Memory B cell (primary cell): ENCODE measurements around the gene ELOVL5.
"Not testable (repeated sequence)": the region's sequence is repeated elsewhere in the genome, so short reads cannot be mapped to it uniquely, and the experiment has no call there.

Source experiments
- ATAC-seq: fragments of 150-1000 bp; cut with Tn5 transposase; 2 replicates; pipeline ENCODE4 v1.10.0; 2021; ENCODE audit warnings: low read depth, mild to moderate bottlenecking, moderate library complexity
- DNase-seq, 2 donors: peaks; one replicate each; pipeline ENCODE4 v3.0.0; 2022; ENCODE audit warnings: low spot score in 2 of 2
- H3K27ac Mint-ChIP-seq: one replicate; pipeline ENCODE4 v1.8.0; 2022; ENCODE audit warnings: mild to moderate bottlenecking, moderate library complexity, mixed read lengths
- H3K27me3 Mint-ChIP-seq: one replicate; pipeline ENCODE4 v1.8.0; 2022; ENCODE audit warnings: mixed read lengths
- H3K36me3 Mint-ChIP-seq: one replicate; pipeline ENCODE4 v1.8.0; 2022; ENCODE audit warnings: mild to moderate bottlenecking, mixed read lengths
- H3K4me1 Mint-ChIP-seq: one replicate; pipeline ENCODE4 v1.8.0; 2022; ENCODE audit warnings: mixed read lengths
- H3K4me3 Mint-ChIP-seq: one replicate; pipeline ENCODE4 v1.8.0; 2022; ENCODE audit warnings: mild to moderate bottlenecking, moderate library complexity, mixed read lengths
- H3K9me3 Mint-ChIP-seq: one replicate; pipeline ENCODE4 v1.8.0; 2022; ENCODE audit warnings: mixed read lengths

The ELOVL5 gene

DNA sequence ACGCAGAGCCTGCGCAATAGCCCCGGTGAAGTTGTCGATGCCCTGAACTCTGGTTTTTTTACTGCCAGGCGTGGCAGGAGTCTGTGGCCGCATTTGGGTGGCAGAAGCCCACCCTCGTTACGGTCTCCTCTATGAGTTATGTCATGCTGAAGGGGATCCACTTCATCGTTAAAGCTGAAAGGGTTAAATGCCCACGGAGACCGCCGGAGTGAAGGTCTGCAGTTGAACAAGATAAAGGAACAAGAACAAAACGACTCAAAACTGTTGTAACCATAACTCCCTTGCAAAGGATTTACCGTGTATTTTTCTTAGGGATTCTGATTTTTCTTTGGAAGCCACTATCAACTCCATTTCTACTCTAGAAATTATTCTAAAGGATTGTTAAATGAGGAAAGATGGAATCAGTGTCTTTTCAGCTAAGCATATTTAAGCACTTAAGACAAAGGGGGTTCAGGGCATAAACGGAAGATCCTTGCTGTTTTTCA is 501 bp upstream of the ELOVL5 start:
- Mint-ChIP-seq H3K27ac (peak overlapping the region; percentile 96), H3K4me3 (peak overlapping the region; percentile 95), H3K4me1 (peaks cover 36% of the 10 kb centered on the region), H3K36me3 (peaks cover 11% of the 10 kb centered on the region), H3K9me3 (no peaks in the 10 kb centered on the region), H3K27me3 (no peaks in the 10 kb centered on the region)
- DNase-seq (no peak), ATAC-seq (no peak)

DNA sequence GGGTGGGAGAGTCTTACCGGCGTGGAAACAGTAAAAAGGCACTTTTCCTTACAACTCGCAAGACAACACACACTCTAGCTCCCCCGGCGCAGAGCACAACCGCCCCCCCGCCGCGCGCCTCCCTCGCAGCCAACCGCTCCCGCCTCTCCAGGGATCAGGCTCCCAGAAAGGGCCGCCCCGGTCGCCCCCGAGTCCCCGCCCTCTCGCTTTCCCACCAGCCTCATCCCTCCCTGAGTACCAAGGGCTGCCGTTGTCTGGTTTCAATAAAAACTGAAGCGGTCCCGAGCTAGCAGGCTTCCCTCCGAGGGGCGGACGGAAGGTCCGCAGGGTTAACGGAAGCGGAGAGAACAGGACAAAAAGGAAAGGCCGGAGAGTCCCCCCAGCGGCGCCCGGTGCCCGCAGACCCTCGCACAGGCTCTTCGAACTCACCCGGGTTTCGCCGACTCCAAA is 804 bp downstream of the ELOVL5 start:
- Mint-ChIP-seq H3K27me3 (no peaks in the 10 kb centered on the region), H3K4me3 (peak overlapping the region; percentile 95), H3K9me3 (no peaks in the 10 kb centered on the region), H3K4me1 (peaks cover 47% of the 10 kb centered on the region), H3K27ac (peak overlapping the region; percentile 96), H3K36me3 (peaks cover 11% of the 10 kb centered on the region)
- ATAC-seq, result peak; percentile 1
- DNase-seq, result no peak

DNA sequence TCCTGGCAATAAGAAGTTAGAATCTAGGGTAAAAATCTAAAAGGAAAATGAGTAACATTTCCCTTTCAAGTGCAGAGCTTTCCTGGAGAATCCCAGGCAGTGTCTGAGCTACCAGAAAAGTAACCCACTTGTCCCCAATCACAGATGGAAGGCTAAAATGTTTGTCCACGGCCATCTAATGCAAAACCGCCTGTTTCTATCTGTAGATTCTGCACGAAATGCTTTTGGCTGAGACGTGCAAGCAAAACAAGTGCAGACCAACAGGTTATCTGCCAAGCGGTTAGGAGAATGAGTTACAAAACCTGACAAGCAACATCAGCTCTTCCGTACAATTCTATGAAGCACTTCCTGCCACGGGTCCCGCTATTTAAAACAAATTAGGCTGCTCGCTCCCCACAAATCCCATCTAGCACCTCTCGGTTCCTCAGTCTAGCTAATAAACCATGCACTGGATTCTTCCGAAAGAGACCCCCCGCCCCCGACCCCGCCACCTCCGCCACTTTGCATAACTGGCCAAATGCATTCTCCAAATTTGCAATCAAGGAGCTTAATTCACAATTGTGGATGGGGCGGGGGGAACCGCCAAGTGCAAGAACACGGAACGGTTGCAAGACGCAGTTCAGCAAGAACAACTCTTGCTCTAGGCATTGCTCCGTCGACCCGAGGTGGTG is 1.4 kb downstream of the ELOVL5 start:
- Mint-ChIP-seq H3K4me1 (peaks cover 51% of the 10 kb centered on the region), H3K36me3 (peaks cover 11% of the 10 kb centered on the region), H3K9me3 (no peaks in the 10 kb centered on the region), H3K27me3 (no peaks in the 10 kb centered on the region), H3K4me3 (peak overlapping the region; percentile 95), H3K27ac (peak overlapping the region; percentile 96)
- peak; percentile 1 for ATAC-seq
- DNase-seq, result no peak

GRCh38 chr6:53346049-53346448 is 2.7 kb downstream of the ELOVL5 start:
- not testable (repeated sequence) for ATAC-seq, H3K9me3 Mint-ChIP-seq, H3K27me3 Mint-ChIP-seq, DNase-seq
- peak overlapping the region; percentile 95 for H3K4me3 Mint-ChIP-seq
- H3K4me1 Mint-ChIP-seq, result peaks cover 64% of the 10 kb centered on the region
- H3K27ac Mint-ChIP-seq, result peak overlapping the region; percentile 96
- peaks cover 11% of the 10 kb centered on the region for H3K36me3 Mint-ChIP-seq

DNA sequence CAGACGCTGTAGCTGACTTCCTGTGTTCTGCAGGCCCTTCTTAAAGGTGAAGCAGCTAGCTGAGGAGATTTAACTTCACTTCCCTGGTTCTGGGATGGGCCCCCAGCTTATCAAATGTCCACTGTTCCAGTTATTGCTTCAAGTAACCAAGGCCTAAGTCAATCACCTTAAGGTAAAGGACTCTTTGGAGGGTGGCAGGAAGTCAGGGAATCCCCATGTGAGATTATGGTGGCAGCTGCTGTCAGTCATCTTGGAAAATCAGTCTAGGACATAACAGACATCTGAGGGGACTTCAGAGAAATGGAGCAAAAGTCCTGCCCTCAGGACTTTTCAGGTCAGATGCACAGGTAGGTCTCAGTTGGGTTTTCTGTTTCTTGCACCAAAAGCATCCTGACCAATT is 3.8 kb downstream of the ELOVL5 start:
- ATAC-seq (no peak), DNase-seq (no peak)
- Mint-ChIP-seq H3K36me3 (peaks cover 13% of the 10 kb centered on the region), H3K4me1 (peaks cover 67% of the 10 kb centered on the region), H3K27ac (peak overlapping the region; percentile 96), H3K9me3 (no peaks in the 10 kb centered on the region), H3K4me3 (peak overlapping the region; percentile 64), H3K27me3 (no peaks in the 10 kb centered on the region)

DNA sequence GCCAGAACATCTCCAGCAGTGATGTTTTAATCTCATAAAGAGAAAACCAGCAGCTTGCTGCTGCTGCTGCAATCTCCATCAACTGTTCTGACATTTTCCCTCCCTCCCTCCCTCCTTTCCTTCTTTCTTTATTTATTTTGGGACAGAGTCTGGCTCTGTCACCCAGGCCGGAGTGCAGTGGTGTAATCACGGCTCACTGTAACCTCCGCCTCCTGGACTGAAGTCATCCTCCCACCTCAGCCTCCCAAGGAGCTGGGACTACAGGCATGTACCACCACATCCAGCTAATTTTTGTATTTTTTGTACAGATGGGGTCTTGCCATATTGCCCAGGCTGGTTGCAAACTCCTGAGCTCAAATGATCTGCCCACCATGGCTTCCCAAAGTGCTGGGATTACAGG is 5.7 kb downstream of the ELOVL5 start:
- Mint-ChIP-seq H3K9me3 (no peaks in the 10 kb centered on the region), H3K27me3 (no peaks in the 10 kb centered on the region), H3K27ac (peak overlapping the region; percentile 96), H3K36me3 (peaks cover 14% of the 10 kb centered on the region), H3K4me3 (peak overlapping the region; percentile 55), H3K4me1 (peaks cover 76% of the 10 kb centered on the region)
- ATAC-seq, result no peak
- DNase-seq, result no peak

- H3K4me3 Mint-ChIP-seq, result peak overlapping the region; percentile 73
- peaks cover 21% of the 10 kb centered on the region for H3K36me3 Mint-ChIP-seq
- no peaks in the 10 kb centered on the region for H3K9me3 Mint-ChIP-seq
- DNase-seq (no peak), ATAC-seq (peak; percentile 46)
- peaks cover 84% of the 10 kb centered on the region for H3K4me1 Mint-ChIP-seq
- H3K27ac Mint-ChIP-seq, result peak overlapping the region; percentile 92
- no peaks in the 10 kb centered on the region for H3K27me3 Mint-ChIP-seq
Measured at GRCh38 chr6:53342217-53342616, 6.5 kb downstream of the ELOVL5 start.

DNA sequence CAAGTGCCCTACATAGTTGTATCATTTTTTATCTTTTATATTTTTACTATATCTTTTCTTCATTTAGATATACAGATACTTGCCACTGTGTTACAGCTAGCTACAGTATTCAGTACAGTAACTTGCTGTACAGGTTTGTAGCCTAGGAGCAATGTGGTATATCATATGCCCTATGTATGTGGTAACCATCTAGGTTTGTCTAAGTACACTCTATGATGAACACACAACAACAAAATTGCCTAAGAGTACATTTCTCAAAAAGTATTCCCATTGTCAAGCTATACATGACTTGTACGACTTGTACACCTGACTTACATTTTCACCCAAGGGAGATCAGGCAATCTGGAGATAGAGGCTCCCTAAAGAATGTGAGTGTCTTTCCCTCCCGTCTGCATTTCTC is 8.2 kb downstream of the ELOVL5 start:
- Mint-ChIP-seq H3K36me3 (peaks cover 17% of the 10 kb centered on the region), H3K27me3 (no peaks in the 10 kb centered on the region), H3K4me1 (peaks cover 81% of the 10 kb centered on the region), H3K4me3 (peak overlapping the region; percentile 46), H3K9me3 (no peaks in the 10 kb centered on the region), H3K27ac (peak overlapping the region; percentile 92)
- DNase-seq (no peak), ATAC-seq (no peak)

DNA sequence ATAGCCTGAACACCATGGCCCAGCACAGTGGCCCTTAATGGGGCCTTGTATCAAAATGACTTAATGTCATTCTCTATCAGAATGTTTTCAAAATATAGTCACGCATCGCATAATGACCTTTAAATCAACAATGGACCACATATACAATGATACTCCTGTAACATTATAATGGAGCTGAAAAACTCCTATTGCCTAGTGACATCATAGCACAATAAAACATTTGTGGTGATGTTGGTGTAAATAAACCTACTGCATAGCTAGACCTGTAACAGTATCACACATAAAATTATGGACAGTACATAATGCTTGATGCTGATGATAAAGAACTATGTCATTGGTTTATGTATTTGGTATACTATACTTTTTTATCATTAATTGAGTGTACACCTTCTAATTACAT is 9.3 kb downstream of the ELOVL5 start:
- Mint-ChIP-seq H3K27ac (peak overlapping the region; percentile 99), H3K9me3 (no peaks in the 10 kb centered on the region), H3K4me3 (no peak overlapping the region), H3K27me3 (no peaks in the 10 kb centered on the region), H3K4me1 (peaks cover 80% of the 10 kb centered on the region), H3K36me3 (peaks cover 16% of the 10 kb centered on the region)
- DNase-seq (no peak), ATAC-seq (no peak)

DNA sequence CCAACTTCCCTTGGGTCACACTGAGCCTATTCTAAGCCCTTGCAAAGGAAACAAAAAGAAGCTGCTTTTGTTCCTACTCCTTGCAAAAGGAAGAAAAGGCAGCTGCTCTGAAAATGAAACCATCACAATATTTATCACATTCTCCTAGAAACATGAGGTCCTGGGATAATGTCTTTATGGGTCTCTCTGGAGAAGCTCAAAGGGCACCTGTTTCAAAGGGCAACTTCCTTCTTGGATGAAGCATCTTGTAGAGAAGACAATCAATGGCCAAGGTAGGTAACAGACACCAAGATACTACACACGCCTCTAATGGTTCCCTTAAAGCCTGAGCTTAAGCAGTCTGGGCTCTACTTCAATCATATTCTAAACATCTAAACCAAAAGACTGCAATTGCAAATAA is 10.4 kb downstream of the ELOVL5 start:
- ATAC-seq, result no peak
- no peak for DNase-seq
- Mint-ChIP-seq H3K4me3 (peak overlapping the region; percentile 25), H3K36me3 (peaks cover 16% of the 10 kb centered on the region), H3K4me1 (peaks cover 77% of the 10 kb centered on the region), H3K27ac (peak overlapping the region; percentile 99), H3K27me3 (no peaks in the 10 kb centered on the region), H3K9me3 (no peaks in the 10 kb centered on the region)

- H3K27ac Mint-ChIP-seq, result peak overlapping the region; percentile 99
- H3K27me3 Mint-ChIP-seq, result no peaks in the 10 kb centered on the region
- ATAC-seq (no peak), DNase-seq (no peak)
- no peaks in the 10 kb centered on the region for H3K9me3 Mint-ChIP-seq
- peaks cover 74% of the 10 kb centered on the region for H3K4me1 Mint-ChIP-seq
- peaks cover 25% of the 10 kb centered on the region for H3K36me3 Mint-ChIP-seq
- H3K4me3 Mint-ChIP-seq, result peak overlapping the region; percentile 94
Measured at GRCh38 chr6:53336070-53336469, 12.7 kb downstream of the ELOVL5 start.

DNA sequence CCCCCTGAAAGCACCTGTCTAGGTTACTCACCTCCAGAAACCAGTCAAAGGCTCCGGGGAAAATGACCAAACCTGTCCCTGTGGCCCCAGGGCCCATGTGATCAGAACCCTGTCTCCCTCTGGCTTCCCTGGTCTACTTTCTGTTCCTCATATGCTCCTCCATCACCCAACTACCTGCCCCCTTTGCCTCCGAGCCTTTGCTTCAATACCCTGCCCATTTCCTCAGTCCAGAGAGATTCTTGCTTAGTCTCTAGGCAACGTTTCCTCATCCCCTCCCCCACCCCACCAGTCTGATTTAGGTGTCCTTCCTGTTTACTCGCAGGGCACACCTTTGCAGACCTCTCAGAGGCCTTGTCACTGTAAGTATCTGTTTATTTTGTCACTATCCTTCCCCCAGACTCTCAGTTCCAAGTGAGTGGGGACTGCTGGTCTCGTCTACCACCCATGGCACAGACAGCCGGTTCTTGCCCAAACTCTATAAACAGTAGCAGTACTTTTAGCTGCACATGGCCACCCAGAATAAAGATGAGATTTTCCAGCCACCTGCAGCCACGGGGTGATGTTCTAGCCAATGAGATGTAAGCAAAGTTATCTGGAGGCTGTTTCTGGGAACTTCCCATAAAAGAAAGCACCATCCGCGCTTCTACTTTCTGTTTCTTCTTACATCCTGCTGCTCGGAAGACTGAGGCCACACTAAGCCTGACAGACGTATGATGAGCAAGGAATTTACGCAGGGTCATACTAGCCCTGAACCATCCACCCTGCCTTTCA is 13.3 kb downstream of the ELOVL5 start:
- Mint-ChIP-seq H3K9me3 (no peaks in the 10 kb centered on the region), H3K27ac (peak overlapping the region; percentile 99), H3K27me3 (no peaks in the 10 kb centered on the region), H3K4me1 (peaks cover 74% of the 10 kb centered on the region), H3K4me3 (peak overlapping the region; percentile 94), H3K36me3 (peaks cover 27% of the 10 kb centered on the region)
- DNase-seq, result peak; percentile 68 to 80
- peak; percentile 82 for ATAC-seq

GRCh38 chr6:53333439-53334408 is 15.0 kb downstream of the ELOVL5 start:
- H3K27me3 Mint-ChIP-seq, result no peaks in the 10 kb centered on the region
- peaks cover 26% of the 10 kb centered on the region for H3K36me3 Mint-ChIP-seq
- H3K4me1 Mint-ChIP-seq, result peaks cover 68% of the 10 kb centered on the region
- H3K27ac Mint-ChIP-seq, result peak overlapping the region; percentile 99
- ATAC-seq (no peak), DNase-seq (no peak)
- H3K9me3 Mint-ChIP-seq, result no peaks in the 10 kb centered on the region
- peak overlapping the region; percentile 81 for H3K4me3 Mint-ChIP-seq
